GM18505 (cell line): Measurements from ENCODE around the gene TSR2.

Source experiments
- ATAC-seq: cut with Tn5 transposase; IDR thresholded peaks from one replicate; pipeline ENCODE4 v1.9.1; 2021; ENCODE audit not compliant: unreplicated experiment
- POLR2A ChIP-seq: IDR thresholded peaks from 4 replicates; pipeline ENCODE4 v1.6.1; 2011; ENCODE audit warnings: borderline replicate concordance; ENCODE audit not compliant: insufficient read depth, insufficient read length; ENCODE audit errors: extremely low read depth

The TSR2 gene

GRCh38 chrX:54439960-54440871 lies at the start of gene TSR2:
TSS of gene TSR2 (plus strand) at chrX:54440404. CDS start at chrX:54440422, 18 bp downstream.
- peak; percentile 64 for TF ChIP-seq POLR2A
- peak; percentile 95 for ATAC-seq

- ATAC-seq: no peak
- TF ChIP-seq POLR2A: no peak
Observed at GRCh38 chrX:54397113-54397512, 43.1 kb upstream of the TSR2 start.

GRCh38 chrX:54407266-54407665 lies 32.9 kb upstream of the TSR2 start:
- no peak for TF ChIP-seq POLR2A
- ATAC-seq: no peak

GRCh38 chrX:54411732-54412131 lies 28.5 kb upstream of the TSR2 start:
- no peak for TF ChIP-seq POLR2A
- ATAC-seq: no peak

GRCh38 chrX:54413753-54414152 lies 26.5 kb upstream of the TSR2 start:
- no peak for TF ChIP-seq POLR2A
- ATAC-seq: no peak

GRCh38 chrX:54415534-54416350 lies 24.5 kb upstream of the TSR2 start:
- TF ChIP-seq POLR2A: no peak
- no peak for ATAC-seq

- no peak for TF ChIP-seq POLR2A
- ATAC-seq: no peak
Observed at GRCh38 chrX:54416965-54417364, 23.2 kb upstream of the TSR2 start.

- no peak for ATAC-seq
- TF ChIP-seq POLR2A: no peak
Observed at GRCh38 chrX:54419559-54420302, 20.5 kb upstream of the TSR2 start.

GRCh38 chrX:54422168-54422567 lies 18.0 kb upstream of the TSR2 start:
- ATAC-seq: no peak

GRCh38 chrX:54423161-54423888 lies 16.9 kb upstream of the TSR2 start:
- TF ChIP-seq POLR2A: no peak
- ATAC-seq: no peak

More at GRCh38 chrX:54422168-54422567, 18.0 kb upstream of the TSR2 start:
- TF ChIP-seq POLR2A: no peak

GRCh38 chrX:54427837-54428424 lies 12.3 kb upstream of the TSR2 start:
- TF ChIP-seq POLR2A: no peak
- ATAC-seq: no peak

GRCh38 chrX:54430519-54430918 lies 9.7 kb upstream of the TSR2 start:
- ATAC-seq: no peak
- TF ChIP-seq POLR2A: no peak

GRCh38 chrX:54435121-54435520 lies 5.1 kb upstream of the TSR2 start:
- TF ChIP-seq POLR2A: no peak

GRCh38 chrX:54442790-54443189 lies 2.6 kb downstream of the TSR2 start:
- TF ChIP-seq POLR2A: no peak
- no peak for ATAC-seq

More at GRCh38 chrX:54435121-54435520, 5.1 kb upstream of the TSR2 start:
- ATAC-seq: no peak
